ENCODE measurements around the gene ZNF688. TPM values are rescaled to one million over a fixed set of nuclear protein-coding genes. Genes with fewer than 3 reads are reported as not detected.
A peak's percentile ranks its signal among the peaks of the same experiment; 100 is the strongest.

ZNF688 gene
- total and polyA plus RNA-seq, 9 of the 15 experiments (the other 6 are each of a cell fraction or from before 2014, with no cell fraction given) = 0.48 to 12.9 (median 4.5) TPM

DNA sequence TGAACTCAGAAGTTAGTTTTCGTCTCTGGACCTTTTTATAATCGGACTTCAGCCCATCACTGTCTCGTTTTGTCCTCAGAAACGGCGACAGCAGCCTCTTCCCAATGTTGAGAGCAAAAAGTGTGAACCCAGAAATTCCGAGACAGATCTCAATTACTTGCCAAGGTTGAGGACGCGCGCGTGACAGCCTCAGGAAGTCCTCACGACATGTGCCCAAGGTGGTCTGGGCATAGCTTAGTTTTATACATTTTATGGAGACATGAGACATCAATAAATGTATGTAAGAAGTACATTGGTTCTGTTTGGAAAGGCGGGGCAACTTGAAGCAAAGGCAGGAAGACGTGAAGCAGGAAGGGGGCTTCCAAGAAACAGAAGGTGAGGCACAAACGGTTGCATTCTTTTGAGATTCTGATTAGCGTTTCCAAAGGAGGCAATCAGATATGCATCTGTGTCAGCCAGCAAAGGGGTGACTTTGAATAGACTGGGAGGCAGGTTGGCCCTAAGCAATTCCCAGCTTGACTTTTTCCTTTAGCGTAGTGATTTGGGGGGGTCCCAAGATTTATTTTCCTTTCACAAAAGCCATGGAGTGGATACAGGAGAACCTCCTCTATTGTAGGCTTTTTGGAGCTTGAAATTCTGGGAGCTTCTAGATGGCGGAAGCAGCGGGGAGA is 36.3 kb downstream of the ZNF688 start (continued):
- TF ChIP-seq HOXB6 (CRISPR knock-in tag; IDR thresholded peaks at IDR 0.05; ENCODE audit: borderline replicate concordance) (no peak), NFYB (IDR thresholded peaks at IDR 0.05; ENCODE audit: extremely low read depth, insufficient read length) (no peak), ZNF184 (CRISPR knock-in tag; IDR thresholded peaks at IDR 0.05) (no peak), ZNF830 (CRISPR knock-in tag; IDR thresholded peaks at IDR 0.05) (no peak), POLR3A (IDR thresholded peaks at IDR 0.05; ENCODE audit: borderline replicate concordance, extremely low read depth, insufficient read depth, insufficient read length) (no peak), MAX (CRISPR knock-in tag; IDR thresholded peaks at IDR 0.05) (no peak; the same call in 1 of the 2 replicates), TBL1XR1 (IDR thresholded peaks at IDR 0.05; ENCODE audit: low read length in 2 of 2) (no peak), MTA2 (IDR thresholded peaks at IDR 0.05; ENCODE audit: low read depth) (no peak), ZC3H8 (IDR thresholded peaks at IDR 0.05) (no peak), ARNT (IDR thresholded peaks at IDR 0.05) (no peak), TBP (optimal IDR thresholded peaks at IDR 0.05; ENCODE audit: low read depth, low read length) (no peak), NFRKB (IDR thresholded peaks at IDR 0.05; ENCODE audit: low read depth) (no peak; the same call in 1 of the 2 replicates), NCOA4 (IDR thresholded peaks at IDR 0.05; ENCODE audit: partially characterized antibody) (no peak), ZFX (CRISPR knock-in tag; IDR thresholded peaks at IDR 0.05) (no peak), CEBPB (tag; IDR thresholded peaks at IDR 0.05) (no peak), THAP12 (CRISPR knock-in tag; IDR thresholded peaks at IDR 0.05) (no peak), ATF3 (IDR thresholded peaks at IDR 0.05) (no peak), ATF3 (CRISPR knock-in tag; conservative IDR thresholded peaks at IDR 0.05) (0 out of 2 replicates have a peak, but pooled peaks have one; percentile 18), ZNF311 (CRISPR knock-in tag; IDR thresholded peaks at IDR 0.05) (no peak), GABPB2 (CRISPR knock-in tag; conservative IDR thresholded peaks at IDR 0.05) (no peak), RAD21 (CRISPR knock-in tag; conservative IDR thresholded peaks at IDR 0.05 in 1 of 2, IDR thresholded peaks at IDR 0.05 in 1 of 2) (no peak)
